ENCODE measurements around the gene WDR77. TPM values are rescaled to one million over a fixed set of nuclear protein-coding genes. Genes with fewer than 3 reads are reported as not detected.

WDR77 gene
- total RNA-seq, 1 donor from 2014 or later, result 49.1 TPM

GRCh38 chr1:111468717-111469100 is 19.7 kb upstream of the WDR77 start:
- H3K4me3 ChIP-seq (ENCODE audit: insufficient read depth, low read depth, low read length), result no peak overlapping the region
- no peak for DNase-seq (ENCODE audit: low read depth)
- no peak for FAIRE-seq
- H3K79me2 ChIP-seq (ENCODE audit: insufficient read depth, low read length), result no peaks in the 10 kb centered on the region
- no peak overlapping the region for H3K27ac ChIP-seq (ENCODE audit: low read depth, low read length)
- TF ChIP-seq EZH2 (IDR thresholded peaks at IDR 0.05; ENCODE audit: insufficient read depth, low read length) (no peak), CTCF (IDR thresholded peaks at IDR 0.05; ENCODE audit: insufficient read depth, low read depth, low read length) (no peak)
- H3K9me3 ChIP-seq (ENCODE audit: insufficient read depth, low read depth, low read length), result no peaks in the 10 kb centered on the region
- Mint-ChIP-seq H3K36me3 (ENCODE audit: low read depth, unreplicated experiment) (peaks cover 2% of the 10 kb centered on the region), H3K27ac (ENCODE audit: unreplicated experiment) (no peak overlapping the region), H3K4me3 (ENCODE audit: unreplicated experiment) (no peak overlapping the region), H3K4me1 (ENCODE audit: low read depth, unreplicated experiment) (no peaks in the 10 kb centered on the region), H3K27me3 (ENCODE audit: low read depth, unreplicated experiment) (no peaks in the 10 kb centered on the region), H3K9me3 (ENCODE audit: unreplicated experiment) (no peaks in the 10 kb centered on the region)
- no peaks in the 10 kb centered on the region for H3K27me3 ChIP-seq (ENCODE audit: insufficient read depth, low read length)
- H3K9ac ChIP-seq (ENCODE audit: low read length), result no peak overlapping the region
- H2AFZ ChIP-seq (ENCODE audit: low read depth, low read length), result no peak overlapping the region
- H4K20me1 ChIP-seq (ENCODE audit: insufficient read depth, low read length), result no peaks in the 10 kb centered on the region
- H3K36me3 ChIP-seq (ENCODE audit: insufficient read depth, low read length), result no peaks in the 10 kb centered on the region
- no peak overlapping the region for H3K4me2 ChIP-seq (ENCODE audit: low read length)
- H3K4me1 ChIP-seq (ENCODE audit: insufficient read depth, low read length), result no peaks in the 10 kb centered on the region

GRCh38 chr1:111467865-111468716 is 19.0 kb upstream of the WDR77 start:
- H3K36me3 Mint-ChIP-seq (ENCODE audit: low read depth, unreplicated experiment), result peaks cover 2% of the 10 kb centered on the region
- no peaks in the 10 kb centered on the region for H3K36me3 ChIP-seq (ENCODE audit: insufficient read depth, low read length)
- no peak overlapping the region for H3K27ac Mint-ChIP-seq (ENCODE audit: unreplicated experiment)
- H3K27me3 Mint-ChIP-seq (ENCODE audit: low read depth, unreplicated experiment), result no peaks in the 10 kb centered on the region
- H3K9ac ChIP-seq (ENCODE audit: low read length), result no peak overlapping the region
- H3K9me3 ChIP-seq (ENCODE audit: insufficient read depth, low read depth, low read length), result no peaks in the 10 kb centered on the region
- FAIRE-seq, result no peak
- H3K9me3 Mint-ChIP-seq (ENCODE audit: unreplicated experiment), result no peaks in the 10 kb centered on the region
- H3K79me2 ChIP-seq (ENCODE audit: insufficient read depth, low read length), result no peaks in the 10 kb centered on the region
- H4K20me1 ChIP-seq (ENCODE audit: insufficient read depth, low read length), result peaks cover 3% of the 10 kb centered on the region
- H3K4me2 ChIP-seq (ENCODE audit: low read length), result no peak overlapping the region
- H3K27me3 ChIP-seq (ENCODE audit: insufficient read depth, low read length), result no peaks in the 10 kb centered on the region
- no peak for DNase-seq (ENCODE audit: low read depth)
- TF ChIP-seq EZH2 (IDR thresholded peaks at IDR 0.05; ENCODE audit: insufficient read depth, low read length), result no peak
- TF ChIP-seq CTCF (IDR thresholded peaks at IDR 0.05; ENCODE audit: insufficient read depth, low read depth, low read length), result no peak
- H3K27ac ChIP-seq (ENCODE audit: low read depth, low read length), result no peak overlapping the region
- H3K4me1 Mint-ChIP-seq (ENCODE audit: low read depth, unreplicated experiment), result no peaks in the 10 kb centered on the region
- peaks cover 4% of the 10 kb centered on the region for H3K4me1 ChIP-seq (ENCODE audit: insufficient read depth, low read length)
- no peak overlapping the region for H2AFZ ChIP-seq (ENCODE audit: low read depth, low read length)
- H3K4me3 Mint-ChIP-seq (ENCODE audit: unreplicated experiment), result no peak overlapping the region
- H3K4me3 ChIP-seq (ENCODE audit: insufficient read depth, low read depth, low read length), result no peak overlapping the region

GRCh38 chr1:111466480-111466879 is 17.4 kb upstream of the WDR77 start:
- H3K4me3 Mint-ChIP-seq (ENCODE audit: unreplicated experiment), result no peak overlapping the region
- H3K4me1 Mint-ChIP-seq (ENCODE audit: low read depth, unreplicated experiment), result no peaks in the 10 kb centered on the region
- TF ChIP-seq CTCF (IDR thresholded peaks at IDR 0.05; ENCODE audit: insufficient read depth, low read depth, low read length) (no peak), EZH2 (IDR thresholded peaks at IDR 0.05; ENCODE audit: insufficient read depth, low read length) (no peak)
- Histone ChIP-seq H3K27ac (ENCODE audit: low read depth, low read length) (no peak overlapping the region), H3K4me2 (ENCODE audit: low read length) (no peak overlapping the region), H3K4me3 (ENCODE audit: insufficient read depth, low read depth, low read length) (no peak overlapping the region), H4K20me1 (ENCODE audit: insufficient read depth, low read length) (peaks cover 8% of the 10 kb centered on the region), H2AFZ (ENCODE audit: low read depth, low read length) (no peak overlapping the region), H3K4me1 (ENCODE audit: insufficient read depth, low read length) (peaks cover 9% of the 10 kb centered on the region), H3K9me3 (ENCODE audit: insufficient read depth, low read depth, low read length) (no peaks in the 10 kb centered on the region), H3K27me3 (ENCODE audit: insufficient read depth, low read length) (no peaks in the 10 kb centered on the region), H3K9ac (ENCODE audit: low read length) (no peak overlapping the region), H3K36me3 (ENCODE audit: insufficient read depth, low read length) (peaks cover 6% of the 10 kb centered on the region), H3K79me2 (ENCODE audit: insufficient read depth, low read length) (no peaks in the 10 kb centered on the region)
- no peaks in the 10 kb centered on the region for H3K36me3 Mint-ChIP-seq (ENCODE audit: low read depth, unreplicated experiment)
- H3K27me3 Mint-ChIP-seq (ENCODE audit: low read depth, unreplicated experiment), result no peaks in the 10 kb centered on the region
- no peak for FAIRE-seq
- no peak for DNase-seq (ENCODE audit: low read depth)
- no peak overlapping the region for H3K27ac Mint-ChIP-seq (ENCODE audit: unreplicated experiment)
- H3K9me3 Mint-ChIP-seq (ENCODE audit: unreplicated experiment), result no peaks in the 10 kb centered on the region

Data from astrocyte (in vitro differentiated cells and primary cell).